ENCODE results near the gene SDCCAG8.

Gene SDCCAG8

DNA sequence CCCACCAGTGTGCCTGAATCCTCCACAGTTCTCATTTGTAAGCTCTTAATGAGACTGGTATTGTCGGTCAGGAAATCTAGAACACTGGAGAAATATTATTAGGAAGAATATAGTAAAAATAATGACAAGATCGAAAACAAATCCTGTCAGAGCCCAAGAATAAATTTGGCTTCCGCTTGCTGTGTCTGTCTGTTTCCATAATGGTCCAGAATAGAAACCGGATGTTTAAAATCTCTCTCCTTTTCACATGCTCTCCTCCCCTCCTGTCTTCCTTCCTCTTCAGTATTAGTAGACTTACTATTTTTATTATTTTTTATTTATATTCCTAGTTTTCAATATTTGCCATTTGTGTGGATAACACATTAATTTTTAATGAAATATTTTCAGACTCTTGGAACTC lies 187.7 kb downstream of the SDCCAG8 start:
- H3K4me1 Mint-ChIP-seq (ENCODE audit: low read depth in 2 of 2): no peaks in the 10 kb centered on the region
- H3K27me3 Mint-ChIP-seq: no peaks in the 10 kb centered on the region
- H3K27ac Mint-ChIP-seq: no peak overlapping the region
- no peak overlapping the region for H3K4me3 Mint-ChIP-seq
- no peaks in the 10 kb centered on the region for H3K36me3 Mint-ChIP-seq (ENCODE audit: insufficient read depth)
- DNase-seq (no peak), ATAC-seq (replicated peaks) (no peak)
- H3K9me3 Mint-ChIP-seq: no peaks in the 10 kb centered on the region

- H3K4me1 Mint-ChIP-seq (ENCODE audit: low read depth in 2 of 2): no peaks in the 10 kb centered on the region
- no peak overlapping the region for H3K4me3 Mint-ChIP-seq
- DNase-seq (no peak), ATAC-seq (replicated peaks) (no peak)
- no peak overlapping the region for H3K27ac Mint-ChIP-seq
- no peaks in the 10 kb centered on the region for H3K36me3 Mint-ChIP-seq (ENCODE audit: insufficient read depth)
- no peaks in the 10 kb centered on the region for H3K9me3 Mint-ChIP-seq
- H3K27me3 Mint-ChIP-seq: no peaks in the 10 kb centered on the region
Observed at GRCh38 chr1:243447347-243447746, 191.5 kb downstream of the SDCCAG8 start.

DNA sequence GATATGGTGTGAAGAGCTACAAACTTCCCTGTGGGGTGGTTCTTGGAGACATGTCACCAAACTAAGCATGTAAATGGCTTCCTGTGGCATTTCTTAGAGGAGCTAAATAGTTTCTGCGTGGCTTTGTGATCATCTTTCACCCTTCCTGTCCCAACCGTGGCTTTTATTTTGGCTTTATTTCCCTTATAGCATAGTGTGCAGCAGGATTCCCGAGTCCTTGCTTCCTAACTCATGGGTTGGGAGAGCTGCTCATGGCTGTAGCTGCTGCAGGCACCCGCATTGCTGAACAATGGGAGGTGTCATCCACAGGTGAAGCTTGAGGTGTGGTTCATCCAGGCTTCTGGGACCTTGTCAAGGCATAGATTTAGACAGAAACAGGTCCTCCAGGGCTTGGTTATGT lies 192.0 kb downstream of the SDCCAG8 start:
- Mint-ChIP-seq H3K4me3 (no peak overlapping the region), H3K4me1 (ENCODE audit: low read depth in 2 of 2) (no peaks in the 10 kb centered on the region), H3K27ac (no peak overlapping the region), H3K9me3 (no peaks in the 10 kb centered on the region), H3K36me3 (ENCODE audit: insufficient read depth) (no peaks in the 10 kb centered on the region), H3K27me3 (no peaks in the 10 kb centered on the region)
- DNase-seq: no peak
- ATAC-seq (replicated peaks): no peak

DNA sequence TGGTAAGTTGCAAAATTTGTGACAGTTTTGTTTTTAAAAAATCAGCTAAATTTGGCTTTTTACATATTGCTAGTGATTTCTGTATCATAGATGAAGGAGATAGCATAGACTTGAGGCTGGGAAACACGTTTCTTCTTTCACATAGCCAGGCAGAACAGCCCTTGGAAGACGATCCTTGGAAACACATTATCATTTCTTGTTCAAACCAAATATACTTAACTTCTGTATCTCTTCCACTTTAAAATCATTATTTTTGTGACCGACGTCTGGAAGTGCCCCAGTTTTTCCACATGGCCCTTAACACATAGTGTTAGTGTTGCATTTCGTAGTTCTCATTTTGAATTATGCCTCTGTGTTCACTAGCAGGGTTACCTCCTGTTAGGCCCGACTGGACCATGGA lies 193.5 kb downstream of the SDCCAG8 start:
- H3K4me1 Mint-ChIP-seq (ENCODE audit: low read depth in 2 of 2): no peaks in the 10 kb centered on the region
- H3K4me3 Mint-ChIP-seq: no peak overlapping the region
- no peak overlapping the region for H3K27ac Mint-ChIP-seq
- H3K36me3 Mint-ChIP-seq (ENCODE audit: insufficient read depth): no peaks in the 10 kb centered on the region
- H3K27me3 Mint-ChIP-seq: no peaks in the 10 kb centered on the region
- H3K9me3 Mint-ChIP-seq: no peaks in the 10 kb centered on the region
- no peak for ATAC-seq (replicated peaks)
- no peak for DNase-seq

DNA sequence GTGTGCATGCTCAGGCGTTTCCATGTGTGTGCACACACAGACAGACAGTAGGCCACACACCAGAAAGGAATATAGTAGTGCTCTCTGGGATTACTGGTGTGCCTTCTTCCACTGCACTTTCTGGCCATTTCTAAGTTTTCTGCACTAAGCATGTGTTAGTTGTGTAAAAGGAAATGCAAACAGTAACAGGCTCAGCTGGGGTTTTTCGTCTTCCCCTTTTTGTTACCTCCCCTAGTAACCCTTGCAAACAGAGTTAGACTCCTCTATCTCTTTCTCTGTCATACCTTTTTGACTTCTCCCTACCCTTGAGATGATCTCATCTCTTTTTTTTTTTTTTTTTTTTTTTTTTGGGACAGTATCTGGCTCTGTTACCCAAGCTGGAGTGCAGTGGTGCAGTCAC lies 196.3 kb downstream of the SDCCAG8 start:
- H3K27ac Mint-ChIP-seq: no peak overlapping the region
- DNase-seq (no peak), ATAC-seq (replicated peaks) (no peak)
- no peak overlapping the region for H3K4me3 Mint-ChIP-seq
- no peaks in the 10 kb centered on the region for H3K27me3 Mint-ChIP-seq
- peaks cover 4% of the 10 kb centered on the region for H3K36me3 Mint-ChIP-seq (ENCODE audit: insufficient read depth)
- H3K4me1 Mint-ChIP-seq (ENCODE audit: low read depth in 2 of 2): no peaks in the 10 kb centered on the region
- H3K9me3 Mint-ChIP-seq: no peaks in the 10 kb centered on the region

GRCh38 chr1:243454328-243454997 lies 198.6 kb downstream of the SDCCAG8 start:
- Mint-ChIP-seq H3K36me3 (ENCODE audit: insufficient read depth) (peaks cover 4% of the 10 kb centered on the region), H3K9me3 (no peaks in the 10 kb centered on the region)

DNA sequence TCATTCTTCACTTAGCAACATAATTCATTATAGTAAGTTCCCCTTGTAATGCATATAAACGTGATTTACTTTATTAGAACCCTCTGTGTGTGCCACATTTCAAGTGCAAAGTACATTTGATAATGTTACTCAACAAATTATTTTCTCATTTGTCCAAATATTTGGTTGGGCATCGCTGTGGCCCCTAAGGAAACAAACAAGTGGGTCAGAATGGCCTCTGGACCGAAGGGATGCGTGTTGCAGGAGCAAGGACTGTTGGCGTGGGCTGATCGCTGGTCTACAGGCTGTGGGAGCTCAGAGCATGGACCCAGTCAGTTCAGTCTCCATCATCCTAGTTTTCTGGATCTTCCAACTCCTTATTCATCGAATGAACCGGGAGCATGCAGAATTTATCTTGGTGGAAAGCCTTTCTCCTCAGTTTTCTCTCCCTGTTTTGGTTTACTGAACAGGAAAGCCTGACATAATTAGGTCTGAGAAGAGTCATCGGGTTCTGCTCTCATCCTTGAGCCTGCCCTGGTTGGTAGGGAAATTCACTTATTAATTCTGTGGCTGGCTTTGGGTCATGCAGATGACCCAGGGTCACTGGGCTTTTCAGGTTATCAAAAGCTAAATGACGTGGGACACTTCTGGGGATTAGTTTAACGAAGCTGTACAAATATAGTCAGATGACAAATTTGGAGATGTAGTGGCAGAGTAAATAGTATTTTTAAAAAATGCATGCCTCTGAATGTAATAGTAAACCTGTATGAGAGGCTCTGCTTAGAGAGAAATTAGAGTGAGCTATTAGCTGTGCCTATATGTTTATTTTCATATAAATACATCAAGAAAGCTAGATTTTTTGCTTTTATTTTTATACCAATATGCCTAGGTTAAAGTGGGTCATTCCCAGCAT lies 200.2 kb downstream of the SDCCAG8 start:
- DNase-seq: no peak
- no peak overlapping the region for H3K4me3 Mint-ChIP-seq
- no peaks in the 10 kb centered on the region for H3K9me3 Mint-ChIP-seq
- no peak for ATAC-seq (replicated peaks)
- no peak overlapping the region for H3K27ac Mint-ChIP-seq
- peaks cover 4% of the 10 kb centered on the region for H3K36me3 Mint-ChIP-seq (ENCODE audit: insufficient read depth)
- no peaks in the 10 kb centered on the region for H3K4me1 Mint-ChIP-seq (ENCODE audit: low read depth in 2 of 2)
- no peaks in the 10 kb centered on the region for H3K27me3 Mint-ChIP-seq

More at GRCh38 chr1:243454328-243454997, 198.6 kb downstream of the SDCCAG8 start:
- H3K27me3 Mint-ChIP-seq: no peaks in the 10 kb centered on the region
- no peak overlapping the region for H3K4me3 Mint-ChIP-seq
- DNase-seq (no peak), ATAC-seq (replicated peaks) (no peak)
- no peak overlapping the region for H3K27ac Mint-ChIP-seq
- H3K4me1 Mint-ChIP-seq (ENCODE audit: low read depth in 2 of 2): no peaks in the 10 kb centered on the region

- ATAC-seq (replicated peaks): no peak
- no peaks in the 10 kb centered on the region for H3K4me1 Mint-ChIP-seq (ENCODE audit: low read depth in 2 of 2)
Observed at GRCh38 chr1:243457363-243457982, 201.6 kb downstream of the SDCCAG8 start.

GRCh38 chr1:243459059-243459458 lies 203.2 kb downstream of the SDCCAG8 start:
- no peak for DNase-seq
- H3K4me1 Mint-ChIP-seq (ENCODE audit: low read depth in 2 of 2): no peaks in the 10 kb centered on the region
- no peak for ATAC-seq (replicated peaks)
- no peaks in the 10 kb centered on the region for H3K9me3 Mint-ChIP-seq
- no peak overlapping the region for H3K27ac Mint-ChIP-seq
- no peaks in the 10 kb centered on the region for H3K27me3 Mint-ChIP-seq
- H3K4me3 Mint-ChIP-seq: no peak overlapping the region
- H3K36me3 Mint-ChIP-seq (ENCODE audit: insufficient read depth): peaks cover 4% of the 10 kb centered on the region

More at GRCh38 chr1:243457363-243457982, 201.6 kb downstream of the SDCCAG8 start:
- Mint-ChIP-seq H3K9me3 (no peaks in the 10 kb centered on the region), H3K27me3 (no peaks in the 10 kb centered on the region), H3K4me3 (no peak overlapping the region), H3K27ac (no peak overlapping the region), H3K36me3 (ENCODE audit: insufficient read depth) (peaks cover 4% of the 10 kb centered on the region)
- DNase-seq: no peak

GRCh38 chr1:243461700-243462099 lies 205.9 kb downstream of the SDCCAG8 start:
- H3K27ac Mint-ChIP-seq: no peak overlapping the region
- no peak overlapping the region for H3K4me3 Mint-ChIP-seq
- DNase-seq (no peak), ATAC-seq (replicated peaks) (no peak)
- no peaks in the 10 kb centered on the region for H3K4me1 Mint-ChIP-seq (ENCODE audit: low read depth in 2 of 2)
- no peaks in the 10 kb centered on the region for H3K9me3 Mint-ChIP-seq
- H3K27me3 Mint-ChIP-seq: no peaks in the 10 kb centered on the region
- no peaks in the 10 kb centered on the region for H3K36me3 Mint-ChIP-seq (ENCODE audit: insufficient read depth)

DNA sequence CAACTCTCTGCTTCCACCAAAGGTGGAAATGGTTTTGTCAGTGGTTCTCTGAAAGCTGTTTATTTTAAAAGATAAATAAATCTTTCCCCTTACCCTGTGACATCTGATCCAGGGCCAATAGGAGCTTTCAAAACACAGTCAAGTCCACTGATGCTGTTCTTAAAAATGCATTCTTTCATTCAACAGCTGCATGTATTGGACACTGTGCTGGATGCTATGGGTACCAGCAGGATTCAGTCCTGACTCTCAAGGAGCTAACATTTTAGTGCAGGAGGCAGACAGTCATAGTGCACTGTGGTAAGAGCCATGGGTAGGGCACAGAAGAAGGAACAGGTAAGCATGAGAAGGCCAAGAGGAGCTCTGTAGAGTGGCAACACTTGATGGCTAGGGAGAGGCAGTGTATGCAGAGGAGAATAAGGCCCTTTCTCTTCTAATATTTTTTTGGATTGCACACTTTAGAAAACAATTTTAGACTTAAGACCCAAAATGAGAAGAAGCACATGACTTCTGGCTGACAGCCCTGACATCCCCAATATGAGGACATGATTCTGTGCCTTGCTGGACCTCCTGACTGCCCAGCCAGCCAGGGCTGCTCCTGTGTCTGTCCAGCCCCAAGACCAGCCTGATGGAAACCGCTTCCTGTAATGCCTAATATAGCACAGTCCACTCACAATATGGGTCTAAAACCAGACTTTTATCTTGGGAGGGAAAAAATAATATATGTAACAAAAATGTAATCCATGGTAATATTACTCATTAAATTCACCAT lies 207.3 kb downstream of the SDCCAG8 start:
- Mint-ChIP-seq H3K27ac (no peak overlapping the region), H3K27me3 (no peaks in the 10 kb centered on the region), H3K36me3 (ENCODE audit: insufficient read depth) (no peaks in the 10 kb centered on the region), H3K9me3 (no peaks in the 10 kb centered on the region), H3K4me1 (ENCODE audit: low read depth in 2 of 2) (no peaks in the 10 kb centered on the region), H3K4me3 (no peak overlapping the region)
- DNase-seq (no peak), ATAC-seq (replicated peaks) (no peak)

DNA sequence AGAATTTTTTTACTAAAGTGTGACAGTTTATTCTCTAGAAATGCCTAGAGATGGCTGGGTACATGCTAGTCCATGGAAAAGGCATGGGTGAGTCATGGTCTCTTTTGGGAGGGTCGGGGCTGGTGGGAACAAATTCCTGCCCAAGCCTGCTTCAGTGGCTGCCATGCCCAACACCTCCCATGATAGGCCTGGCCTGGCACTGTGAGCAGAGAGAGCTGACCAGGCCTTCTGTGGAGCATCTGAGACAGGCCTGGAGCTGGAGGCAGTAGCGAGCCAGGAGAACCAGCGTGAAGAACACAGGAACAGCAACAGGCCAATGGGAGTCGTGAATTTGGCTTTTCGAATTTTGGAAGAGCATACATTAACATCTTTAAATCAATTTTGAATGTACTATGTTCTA lies 209.2 kb downstream of the SDCCAG8 start:
- H3K9me3 Mint-ChIP-seq: no peaks in the 10 kb centered on the region
- ATAC-seq (replicated peaks) (no peak), DNase-seq (no peak)
- H3K4me1 Mint-ChIP-seq (ENCODE audit: low read depth in 2 of 2): no peaks in the 10 kb centered on the region
- H3K27me3 Mint-ChIP-seq: no peaks in the 10 kb centered on the region
- H3K4me3 Mint-ChIP-seq: no peak overlapping the region
- no peaks in the 10 kb centered on the region for H3K36me3 Mint-ChIP-seq (ENCODE audit: insufficient read depth)
- no peak overlapping the region for H3K27ac Mint-ChIP-seq

- H3K27ac Mint-ChIP-seq: no peak overlapping the region
- ATAC-seq (replicated peaks) (no peak), DNase-seq (no peak)
- H3K4me3 Mint-ChIP-seq: no peak overlapping the region
- no peaks in the 10 kb centered on the region for H3K4me1 Mint-ChIP-seq (ENCODE audit: low read depth in 2 of 2)
- no peaks in the 10 kb centered on the region for H3K27me3 Mint-ChIP-seq
- H3K36me3 Mint-ChIP-seq (ENCODE audit: insufficient read depth): peaks cover 5% of the 10 kb centered on the region
- no peaks in the 10 kb centered on the region for H3K9me3 Mint-ChIP-seq
Observed at GRCh38 chr1:243465738-243466137, 209.9 kb downstream of the SDCCAG8 start.

Data from effector memory CD8-positive, alpha-beta T cell (primary cell).